ENCODE results near the gene ETV7. TPM values are rescaled to one million over a fixed set of nuclear protein-coding genes. Genes with fewer than 3 reads are reported as not detected.

The ETV7 gene
- not detected in 2 replicates for total RNA-seq

GRCh38 chr6:36387440-36388303 is at the start of gene ETV7:
Gene ETV7, minus strand, starts transcription at chr6:36387669. Its CDS starts 128 bp downstream, at chr6:36387541.

GRCh38 chr6:36336779-36337241 is 50.7 kb downstream of the ETV7 start, which contains the start of gene BNIP5:
Gene BNIP5, minus strand, starts transcription at chr6:36336888. Its CDS starts 6,198 bp downstream, at chr6:36330690.

Other genes with a start within 250 kb of the ETV7 start
- 6.8 and 7.6 TPM in 2 replicates for gene BRPF3, start 190.9 kb downstream of the ETV7 start, total RNA-seq
- gene PNPLA1, start 117.6 kb downstream of the ETV7 start, total RNA-seq = not detected in 2 replicates
- not detected in 2 replicates for gene BNIP5, start 50.8 kb downstream of the ETV7 start, total RNA-seq
- gene PXT1, start 55.2 kb upstream of the ETV7 start, total RNA-seq = 0.09 and 0.11 TPM in 2 replicates
- 132 and 149 TPM in 2 replicates for gene KCTD20, start 55.3 kb upstream of the ETV7 start, total RNA-seq
- gene STK38, start 159.8 kb upstream of the ETV7 start, total RNA-seq = 8.6 and 13.3 TPM in 2 replicates
- gene SRSF3, start 206.7 kb upstream of the ETV7 start, total RNA-seq = 241 and 365 TPM in 2 replicates